Endothelial cell (in vitro differentiated cells): ENCODE measurements around the gene ERCC6L2. TPM values are rescaled to one million over a fixed set of nuclear protein-coding genes. Genes with fewer than 3 reads are reported as not detected.

Experiments
- DNase-seq: peaks from one replicate; pipeline ENCODE4 v3.0.0; 2021; ENCODE audit warnings: low spot score
- H3K27ac Mint-ChIP-seq: one replicate; pipeline ENCODE4 v1.8.0; 2021; ENCODE audit warnings: mixed read lengths, inconsistent platforms; ENCODE audit not compliant: unreplicated experiment
- H3K27me3 Mint-ChIP-seq: one replicate; pipeline ENCODE4 v1.8.0; 2021; ENCODE audit warnings: mild to moderate bottlenecking, moderate library complexity, mixed read lengths, inconsistent platforms; ENCODE audit not compliant: unreplicated experiment
- H3K36me3 Mint-ChIP-seq: one replicate; pipeline ENCODE4 v1.8.0; 2021; ENCODE audit warnings: mild to moderate bottlenecking, low read depth, mixed read lengths, inconsistent platforms; ENCODE audit not compliant: unreplicated experiment
- H3K4me1 Mint-ChIP-seq: one replicate; pipeline ENCODE4 v1.8.0; 2021; ENCODE audit warnings: mild to moderate bottlenecking, mixed read lengths, inconsistent platforms; ENCODE audit not compliant: unreplicated experiment
- H3K4me3 Mint-ChIP-seq: one replicate; pipeline ENCODE4 v1.8.0; 2021; ENCODE audit warnings: mild to moderate bottlenecking, mixed read lengths, inconsistent platforms; ENCODE audit not compliant: unreplicated experiment
- H3K9me3 Mint-ChIP-seq: one replicate; pipeline ENCODE4 v1.8.0; 2021; ENCODE audit warnings: mixed read lengths, inconsistent platforms; ENCODE audit not compliant: unreplicated experiment
- CTCF ChIP-seq: fragments of 200-600 bp; sonication (generic); IDR thresholded peaks from one replicate; pipeline ENCODE4 v1.5.0; 2021; ENCODE audit warnings: antibody characterized with exemption; ENCODE audit not compliant: unreplicated experiment
- total RNA-seq: library from RNA; stranded (reverse); fragmentation: NEBNext Ultra II Directional; extraction: Animal tissue kit (Norgen Biotek cat#: 25700); gene quantifications from one replicate; pipeline ENCODE4 v1.2.1, GENCODE V29; 2021; ENCODE audit not compliant: unreplicated experiment

The ERCC6L2 gene
- total RNA-seq, 1 donor from 2014 or later = 40.5 TPM

DNA sequence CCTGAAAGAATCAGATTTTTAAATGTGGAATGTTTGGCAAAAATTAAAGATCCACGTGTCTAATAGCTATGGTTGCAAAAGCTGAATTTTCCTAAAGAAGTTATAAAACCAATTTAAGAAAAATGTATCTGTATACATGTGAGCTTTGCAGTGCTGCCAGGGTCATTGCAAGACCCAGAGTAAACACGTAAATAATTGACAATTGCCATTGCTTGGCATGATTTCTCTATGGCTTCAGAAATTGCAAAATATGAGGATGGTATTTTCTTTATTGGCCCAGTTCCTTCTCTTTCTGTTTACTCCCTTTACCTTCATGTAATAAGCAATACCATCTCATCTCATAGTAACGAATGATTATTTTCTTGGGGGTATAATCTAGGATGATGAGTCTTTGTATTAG is 123.9 kb downstream of the ERCC6L2 start:
- no peak overlapping the region for H3K4me3 Mint-ChIP-seq
- peaks cover 19% of the 10 kb centered on the region for H3K36me3 Mint-ChIP-seq
- no peaks in the 10 kb centered on the region for H3K9me3 Mint-ChIP-seq
- H3K27ac Mint-ChIP-seq = no peak overlapping the region
- no peaks in the 10 kb centered on the region for H3K27me3 Mint-ChIP-seq
- H3K4me1 Mint-ChIP-seq = no peaks in the 10 kb centered on the region
- no peak for DNase-seq
- no peak for TF ChIP-seq CTCF

DNA sequence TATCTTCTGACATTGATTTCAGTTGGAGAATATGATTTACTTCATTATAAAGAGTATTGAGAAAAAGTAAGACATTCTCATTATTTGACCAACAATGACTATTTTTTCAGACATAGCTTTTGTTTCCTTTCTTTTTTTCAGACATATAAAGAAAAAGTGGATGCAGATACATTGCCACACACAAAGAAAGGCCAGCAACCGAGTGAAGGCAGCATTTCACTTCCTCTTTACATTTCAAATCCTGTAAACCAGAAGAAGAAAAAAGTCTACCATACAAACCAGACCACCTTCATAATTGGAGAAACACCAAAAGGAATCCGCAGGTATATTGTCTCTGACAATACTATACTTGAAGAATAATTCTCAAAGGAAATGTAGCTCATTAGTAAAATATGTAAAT is 128.9 kb downstream of the ERCC6L2 start:
- Mint-ChIP-seq H3K27me3 (no peaks in the 10 kb centered on the region), H3K4me3 (no peak overlapping the region), H3K9me3 (no peaks in the 10 kb centered on the region), H3K4me1 (no peaks in the 10 kb centered on the region), H3K36me3 (peaks cover 21% of the 10 kb centered on the region), H3K27ac (no peak overlapping the region)
- TF ChIP-seq CTCF = no peak
- no peak for DNase-seq

- Mint-ChIP-seq H3K27me3 (no peaks in the 10 kb centered on the region), H3K36me3 (peaks cover 15% of the 10 kb centered on the region), H3K4me3 (no peak overlapping the region), H3K9me3 (no peaks in the 10 kb centered on the region), H3K4me1 (no peaks in the 10 kb centered on the region), H3K27ac (no peak overlapping the region)
- no peak for TF ChIP-seq CTCF
- DNase-seq = no peak
These were observed 130.9 kb downstream of the ERCC6L2 start for GRCh38 chr9:96006296-96006879.

GRCh38 chr9:96006961-96007360 is 131.5 kb downstream of the ERCC6L2 start:
- H3K4me3 Mint-ChIP-seq = no peak overlapping the region
- DNase-seq = no peak
- no peak for TF ChIP-seq CTCF

DNA sequence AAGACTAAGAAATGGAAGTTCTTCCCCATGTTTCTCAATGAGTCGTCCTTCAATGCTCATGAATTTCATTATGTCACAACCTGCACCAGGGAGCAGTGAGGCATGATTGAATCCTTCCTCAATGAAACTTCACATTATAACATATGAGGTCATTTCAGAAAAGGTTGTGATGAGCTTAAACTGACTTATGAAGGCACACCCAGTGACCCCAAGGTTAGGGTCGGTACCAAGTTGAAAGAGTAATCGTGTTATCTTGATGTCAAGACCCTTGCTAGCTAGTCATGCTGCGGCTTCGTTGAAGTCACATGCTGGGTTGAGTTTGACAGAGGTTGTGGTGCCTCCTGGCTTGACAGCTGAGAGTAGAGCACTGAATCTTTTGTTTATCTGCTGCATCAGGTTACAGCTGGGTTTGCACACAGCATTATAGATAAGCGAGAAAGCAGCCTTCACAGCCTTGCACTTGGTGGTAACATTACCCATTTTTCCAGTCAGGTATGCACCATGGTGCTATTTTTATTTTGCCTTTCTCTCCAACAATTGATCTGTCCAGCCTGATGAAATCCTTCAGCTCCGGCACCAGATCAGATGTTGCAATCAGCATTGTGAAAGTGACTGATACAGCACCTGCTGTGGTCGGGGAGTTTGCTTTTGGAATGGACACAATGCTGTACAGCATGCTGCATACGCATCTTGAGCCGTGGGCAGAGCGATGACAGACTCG is 133.2 kb downstream of the ERCC6L2 start:
- DNase-seq = no peak
- Mint-ChIP-seq H3K9me3 (no peaks in the 10 kb centered on the region), H3K36me3 (peaks cover 5% of the 10 kb centered on the region), H3K27ac (no peak overlapping the region), H3K27me3 (no peaks in the 10 kb centered on the region), H3K4me1 (no peaks in the 10 kb centered on the region), H3K4me3 (no peak overlapping the region)
- TF ChIP-seq CTCF = no peak

More at GRCh38 chr9:96006961-96007360, 131.5 kb downstream of the ERCC6L2 start:
- no peaks in the 10 kb centered on the region for H3K4me1 Mint-ChIP-seq
- no peak overlapping the region for H3K27ac Mint-ChIP-seq
- no peaks in the 10 kb centered on the region for H3K9me3 Mint-ChIP-seq
- peaks cover 15% of the 10 kb centered on the region for H3K36me3 Mint-ChIP-seq
- no peaks in the 10 kb centered on the region for H3K27me3 Mint-ChIP-seq
